Karpas-422 (cell line): ENCODE data around the gene AGBL5. TPM values are rescaled to one million over a fixed set of nuclear protein-coding genes. Genes with fewer than 3 reads are reported as not detected.

Experiments
- DNase-seq: peaks from one replicate; pipeline ENCODE4 v3.0.0-alpha.2; 2015
- H2AFZ ChIP-seq: fragments of 200-600 bp; sonication (generic); 2 replicates; pipeline ENCODE4 v1.6.1; 2014; ENCODE audit warnings: antibody characterized with exemption, low read length, mixed read lengths
- H3K27ac ChIP-seq: fragments of 200-600 bp; sonication (generic); 2 replicates; pipeline ENCODE4 v1.5.1; 2014; ENCODE audit warnings: mild to moderate bottlenecking, low read length, moderate library complexity
- H3K27me3 ChIP-seq: fragments of 200-600 bp; sonication (generic); 2 replicates; pipeline ENCODE4 v1.6.1; 2014; ENCODE audit warnings: low read length, mixed read lengths
- H3K36me3 ChIP-seq: fragments of 200-600 bp; sonication (generic); 2 replicates; pipeline ENCODE4 v1.6.1; 2014; ENCODE audit warnings: low read length, mixed read lengths; ENCODE audit not compliant: insufficient read depth
- H3K4me1 ChIP-seq: fragments of 200-600 bp; sonication (generic); 2 replicates; pipeline ENCODE4 v1.6.1; 2014; ENCODE audit warnings: mild to moderate bottlenecking, low read length, mixed read lengths
- H3K4me2 ChIP-seq: fragments of 200-600 bp; sonication (generic); 2 replicates; pipeline ENCODE4 v1.6.1; 2014; ENCODE audit warnings: low read length, low read depth, mild to moderate bottlenecking; ENCODE audit not compliant: poor library complexity, severe bottlenecking
- H3K4me3 ChIP-seq: fragments of 200-600 bp; sonication (generic); 2 replicates; pipeline ENCODE4 v1.5.1; 2014; ENCODE audit warnings: mild to moderate bottlenecking, antibody characterized with exemption, low read length, mixed read lengths
- H3K79me2 ChIP-seq: fragments of 200-600 bp; sonication (generic); 2 replicates; pipeline ENCODE4 v1.6.1; 2014; ENCODE audit warnings: mild to moderate bottlenecking, low read length, mixed read lengths
- H3K9ac ChIP-seq: fragments of 200-600 bp; sonication (generic); 2 replicates; pipeline ENCODE4 v1.6.0; 2014; ENCODE audit warnings: low read length
- H3K9me2 ChIP-seq: fragments of 200-600 bp; sonication (generic), shearing (Covaris generic); replicated peaks from 2 replicates; pipeline ENCODE4 v1.6.0; 2014; ENCODE audit warnings: mild to moderate bottlenecking, low read length, moderate library complexity; ENCODE audit not compliant: insufficient read depth
- H3K9me3 ChIP-seq: fragments of 300-700, 200-600 bp; sonication (generic); 2 replicates; pipeline ENCODE4 v1.6.1; 2014; ENCODE audit warnings: low read length, mixed read lengths
- H4K20me1 ChIP-seq: fragments of 200-600 bp; sonication (generic); 2 replicates; pipeline ENCODE4 v1.6.1; 2014; ENCODE audit warnings: mild to moderate bottlenecking, antibody characterized with exemption, low read length, low read depth; ENCODE audit not compliant: insufficient read depth
- total RNA-seq: library from RNA; depleted of rRNA; stranded (reverse); fragments of >200 nt; shearing (Covaris generic); gene quantifications from 2 replicates; pipeline ENCODE4 v1.2.3, GENCODE V29; 2014; ENCODE audit warnings: low replicate concordance

AGBL5 gene
- total RNA-seq, 1 experiment from 2014 or later = 35.7 TPM

DNA sequence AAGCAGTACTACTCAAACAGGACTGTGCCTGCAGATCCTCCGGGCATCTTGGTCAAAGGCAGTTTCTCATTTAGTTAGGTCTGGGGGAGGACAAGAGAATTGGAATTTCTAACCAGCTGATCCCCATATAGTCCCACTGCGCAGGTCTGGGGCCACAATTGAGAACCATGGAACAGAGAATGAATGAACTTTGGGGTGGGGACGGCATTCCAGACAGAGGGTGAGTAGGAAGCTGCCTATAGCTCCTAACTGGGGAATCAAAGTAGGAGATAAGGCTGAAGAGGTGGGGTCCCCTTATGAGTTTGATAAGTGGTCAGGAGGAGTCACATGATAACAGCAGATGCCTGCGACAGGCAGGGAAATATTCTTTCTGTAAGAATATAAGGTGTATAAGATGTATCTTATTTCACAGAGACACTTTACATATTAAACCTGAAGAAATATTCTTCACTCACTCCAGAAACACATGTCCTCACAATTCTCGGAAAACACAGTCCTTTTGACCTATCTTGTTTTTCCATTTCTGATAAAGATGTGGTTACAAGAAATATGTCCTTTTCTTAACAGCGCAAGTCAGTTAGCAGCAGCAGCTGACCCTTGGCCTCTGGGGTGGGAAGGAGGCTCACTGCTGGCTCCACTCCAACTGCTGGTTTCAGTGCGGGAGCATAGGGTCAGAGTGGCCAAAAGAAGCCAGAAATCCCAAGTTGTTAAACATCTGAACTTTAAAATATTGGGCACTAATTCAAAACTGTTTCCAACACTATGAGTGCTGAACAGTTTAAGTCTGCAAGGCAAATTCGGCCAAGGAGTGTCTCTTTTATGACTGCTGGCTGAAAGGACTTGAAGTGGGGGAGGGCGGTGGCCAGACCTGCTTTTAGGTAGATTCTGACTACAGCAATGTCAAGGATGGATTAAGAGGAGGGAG is 31.3 kb upstream of the AGBL5 start:
- no peak overlapping the region for H3K27ac ChIP-seq
- no peaks in the 10 kb centered on the region for H3K9me2 ChIP-seq
- H3K4me2 ChIP-seq = no peak overlapping the region
- peaks cover 15% of the 10 kb centered on the region for H3K4me1 ChIP-seq
- no peaks in the 10 kb centered on the region for H3K79me2 ChIP-seq
- no peaks in the 10 kb centered on the region for H4K20me1 ChIP-seq
- DNase-seq = no peak
- 0 out of 2 replicates have a peak, but pooled peaks cover 2% of the 10 kb centered on the region for H3K27me3 ChIP-seq
- H3K9ac ChIP-seq = no peak overlapping the region
- no peaks in the 10 kb centered on the region for H3K36me3 ChIP-seq
- no peak overlapping the region for H3K4me3 ChIP-seq
- H2AFZ ChIP-seq = no peak overlapping the region
- H3K9me3 ChIP-seq = no peaks in the 10 kb centered on the region

DNA sequence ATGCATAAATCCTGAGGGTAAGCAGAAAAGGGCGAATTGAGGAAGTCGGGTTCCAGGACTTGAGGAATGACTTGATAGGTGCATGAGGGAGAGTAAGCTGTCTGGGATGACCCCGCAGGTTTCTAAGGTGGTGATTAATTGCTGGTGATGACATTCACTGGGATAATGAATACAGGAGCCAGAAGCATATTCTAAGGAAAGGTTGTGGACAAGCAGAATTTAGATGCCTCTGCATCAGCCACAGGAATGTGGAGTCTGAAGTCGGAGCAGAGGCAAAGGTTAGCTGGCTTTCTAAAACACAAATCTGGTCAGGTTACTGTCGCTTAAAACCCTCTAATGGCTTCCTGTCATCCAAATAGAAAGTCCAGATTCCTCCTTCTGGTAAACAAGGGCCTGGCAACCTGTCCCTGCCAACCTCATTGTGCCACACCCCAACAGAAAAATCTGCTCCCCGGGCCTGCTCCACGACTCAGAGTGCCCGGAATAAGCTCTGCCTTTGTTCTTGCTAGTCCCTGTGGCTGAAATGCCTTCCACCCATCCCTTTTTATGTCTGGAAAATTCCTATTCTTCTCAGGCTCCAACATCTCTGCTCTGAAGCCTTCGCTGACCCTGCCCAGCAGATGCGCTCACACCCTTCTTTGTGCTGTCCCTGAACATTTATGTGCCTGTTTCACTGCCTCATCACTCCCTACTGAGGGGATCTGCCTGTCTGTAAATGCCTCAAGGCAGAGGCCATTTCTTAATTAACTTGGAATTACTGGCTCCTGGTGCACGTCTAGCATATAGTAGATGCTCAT is 30.0 kb upstream of the AGBL5 start:
- peaks cover 15% of the 10 kb centered on the region for H3K4me1 ChIP-seq
- H3K27me3 ChIP-seq = 0 out of 2 replicates have a peak, but pooled peaks cover 2% of the 10 kb centered on the region
- H3K36me3 ChIP-seq = no peaks in the 10 kb centered on the region
- no peaks in the 10 kb centered on the region for H3K79me2 ChIP-seq
- no peak overlapping the region for H3K27ac ChIP-seq
- H3K9me2 ChIP-seq = no peaks in the 10 kb centered on the region
- H3K4me2 ChIP-seq = no peak overlapping the region
- no peak overlapping the region for H3K4me3 ChIP-seq
- H4K20me1 ChIP-seq = no peaks in the 10 kb centered on the region
- H3K9ac ChIP-seq = no peak overlapping the region
- no peaks in the 10 kb centered on the region for H3K9me3 ChIP-seq
- H2AFZ ChIP-seq = no peak overlapping the region
- DNase-seq = no peak

DNA sequence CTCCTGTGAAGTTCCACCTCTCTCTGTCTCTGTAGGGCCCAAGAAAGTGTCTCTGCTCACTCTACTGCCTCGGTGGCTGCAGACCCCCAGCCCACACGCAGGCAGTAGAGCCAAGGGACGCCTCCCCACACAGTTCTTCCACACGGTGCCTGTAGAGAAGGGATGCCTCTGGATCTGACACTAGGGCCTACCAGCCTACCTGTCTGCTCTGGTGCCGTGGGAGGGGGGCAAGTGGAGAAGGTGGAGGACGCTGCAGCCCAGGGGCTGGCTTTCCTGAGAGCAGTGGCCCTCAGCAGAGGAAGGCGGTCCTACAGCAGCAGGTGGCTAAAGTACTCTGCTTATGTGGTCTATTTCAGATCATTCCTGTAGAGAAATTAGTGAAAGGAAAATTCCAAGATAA is 27.7 kb upstream of the AGBL5 start:
- Histone ChIP-seq H3K27ac (no peak overlapping the region), H3K36me3 (no peaks in the 10 kb centered on the region), H3K9me2 (no peaks in the 10 kb centered on the region), H3K4me3 (no peak overlapping the region), H3K4me2 (no peak overlapping the region), H2AFZ (no peak overlapping the region), H3K79me2 (no peaks in the 10 kb centered on the region), H3K9me3 (no peaks in the 10 kb centered on the region), H3K4me1 (no peaks in the 10 kb centered on the region), H4K20me1 (no peaks in the 10 kb centered on the region), H3K9ac (no peak overlapping the region), H3K27me3 (0 out of 2 replicates have a peak, but pooled peaks cover 2% of the 10 kb centered on the region)
- DNase-seq = no peak

DNA sequence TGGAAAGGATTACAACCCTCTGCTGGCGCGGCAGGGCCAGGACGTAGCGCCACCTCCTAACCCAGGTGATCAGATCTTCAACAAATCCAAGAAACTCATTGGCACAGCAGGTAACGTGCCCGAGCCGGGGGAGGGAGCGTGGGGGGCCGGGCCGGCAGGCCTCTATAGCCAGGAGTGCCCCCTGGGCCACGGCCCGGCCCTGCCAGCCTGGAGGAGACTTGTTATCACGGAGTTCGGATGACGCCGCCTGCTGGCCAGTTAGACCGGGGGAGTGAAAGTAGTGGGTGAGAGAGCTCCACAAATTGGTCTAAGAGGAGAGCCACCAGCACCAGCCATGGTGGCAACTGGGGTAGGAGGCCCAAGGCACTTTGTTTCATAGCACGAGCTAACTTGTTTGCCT is 27.3 kb upstream of the AGBL5 start:
- Histone ChIP-seq H3K4me2 (no peak overlapping the region), H3K9me3 (no peaks in the 10 kb centered on the region), H4K20me1 (no peaks in the 10 kb centered on the region), H2AFZ (no peak overlapping the region), H3K36me3 (no peaks in the 10 kb centered on the region), H3K27ac (no peak overlapping the region), H3K27me3 (0 out of 2 replicates have a peak, but pooled peaks cover 2% of the 10 kb centered on the region), H3K79me2 (no peaks in the 10 kb centered on the region), H3K9ac (no peak overlapping the region), H3K9me2 (no peaks in the 10 kb centered on the region), H3K4me1 (no peaks in the 10 kb centered on the region), H3K4me3 (no peak overlapping the region)
- DNase-seq = no peak

DNA sequence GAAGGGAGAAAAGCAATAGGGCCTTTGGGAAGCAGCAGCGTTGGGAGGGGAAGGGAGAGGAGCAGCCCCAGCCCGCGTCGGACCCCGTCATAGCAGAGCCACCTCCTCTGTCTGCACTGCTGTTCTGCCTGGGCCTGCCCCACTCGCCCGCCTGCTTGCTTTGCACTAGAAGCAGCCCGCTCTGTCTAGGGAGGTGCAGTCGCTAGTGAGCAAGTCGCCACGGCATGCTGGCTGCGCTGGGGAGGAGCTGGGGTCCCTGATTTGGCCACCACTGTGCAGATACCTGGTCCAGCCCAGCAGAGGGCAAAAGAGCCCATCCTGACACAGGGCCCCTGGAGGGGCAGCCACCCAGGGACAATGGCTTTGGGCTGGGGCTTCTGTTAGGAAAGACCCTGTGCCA is 26.7 kb upstream of the AGBL5 start:
- no peaks in the 10 kb centered on the region for H3K27me3 ChIP-seq
- no peak overlapping the region for H3K4me2 ChIP-seq
- H3K36me3 ChIP-seq = no peaks in the 10 kb centered on the region
- no peak overlapping the region for H3K27ac ChIP-seq
- no peaks in the 10 kb centered on the region for H3K79me2 ChIP-seq
- H3K4me3 ChIP-seq = no peak overlapping the region
- H3K4me1 ChIP-seq = no peaks in the 10 kb centered on the region
- no peaks in the 10 kb centered on the region for H3K9me2 ChIP-seq
- DNase-seq = no peak
- H3K9ac ChIP-seq = no peak overlapping the region
- no peaks in the 10 kb centered on the region for H4K20me1 ChIP-seq
- H2AFZ ChIP-seq = no peak overlapping the region
- no peaks in the 10 kb centered on the region for H3K9me3 ChIP-seq

DNA sequence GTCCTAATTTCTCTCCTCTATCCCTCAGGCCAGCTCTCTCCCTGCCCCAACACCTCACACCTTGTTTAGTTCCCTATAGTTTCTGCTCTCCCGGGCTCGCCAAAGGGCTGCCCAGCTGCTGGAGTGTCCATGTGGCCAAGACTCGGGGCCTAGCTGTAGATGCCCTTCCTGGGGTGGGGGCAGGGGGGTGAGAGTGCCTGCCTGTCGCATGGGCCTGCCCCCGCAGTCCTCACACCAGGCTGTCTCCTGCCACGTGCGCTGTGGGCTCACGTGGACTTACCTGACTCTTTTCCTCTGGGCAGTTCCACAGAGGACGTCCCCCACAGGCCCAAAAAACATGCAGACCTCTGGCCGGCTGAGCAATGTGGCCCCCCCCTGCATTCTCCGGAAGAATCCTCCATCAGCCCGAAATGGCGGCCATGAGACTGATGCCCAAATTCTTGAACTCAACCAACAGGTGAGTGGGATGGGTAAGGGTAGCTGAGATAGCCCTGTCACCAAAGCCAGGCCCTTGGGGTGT is 26.1 kb upstream of the AGBL5 start:
- H3K9me3 ChIP-seq = no peaks in the 10 kb centered on the region

DNA sequence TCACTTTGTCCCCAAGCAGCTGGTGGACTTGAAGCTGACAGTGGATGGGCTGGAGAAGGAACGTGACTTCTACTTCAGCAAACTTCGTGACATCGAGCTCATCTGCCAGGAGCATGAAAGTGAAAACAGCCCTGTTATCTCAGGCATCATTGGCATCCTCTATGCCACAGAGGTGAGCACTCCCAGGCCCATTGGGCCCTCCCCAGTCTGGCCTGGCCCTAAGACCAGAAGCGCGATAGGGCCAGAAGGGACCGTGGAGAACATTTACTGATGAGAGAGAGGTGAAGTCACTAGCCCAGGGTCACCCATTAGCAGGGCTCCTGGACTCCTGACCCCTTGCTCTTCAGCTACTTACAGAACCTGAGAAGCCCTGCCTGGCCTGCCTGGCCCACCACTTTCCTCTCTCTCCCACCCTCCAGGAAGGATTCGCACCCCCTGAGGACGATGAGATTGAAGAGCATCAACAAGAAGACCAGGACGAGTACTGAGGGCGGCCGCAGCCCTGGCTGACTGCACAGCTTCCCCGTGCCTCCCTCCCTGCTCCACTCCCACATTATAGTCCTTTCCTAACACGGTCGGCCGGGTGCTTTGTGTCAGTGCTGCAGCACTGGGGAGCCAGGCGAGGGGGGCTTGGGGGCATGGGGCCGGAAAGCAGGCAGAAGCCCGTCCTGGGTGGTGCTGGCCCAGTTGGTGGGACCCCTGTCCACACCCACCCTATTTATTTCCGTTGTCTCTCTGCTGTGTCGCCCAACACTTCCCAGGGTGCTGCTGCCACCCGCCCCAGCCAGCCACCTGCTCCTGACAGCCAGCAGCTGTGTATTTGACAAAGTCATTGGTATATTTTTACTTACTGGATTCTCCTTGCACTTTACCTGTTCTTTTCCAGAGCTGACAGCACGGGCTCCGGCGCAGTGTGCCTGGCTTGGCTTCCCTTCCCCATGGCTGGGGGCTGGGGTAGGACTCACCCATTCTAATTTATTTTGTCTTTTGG is 25.3 kb upstream of the AGBL5 start:
- Histone ChIP-seq H3K9ac (no peak overlapping the region), H3K9me2 (no peaks in the 10 kb centered on the region), H3K9me3 (no peaks in the 10 kb centered on the region), H3K4me3 (no peak overlapping the region), H4K20me1 (no peaks in the 10 kb centered on the region), H3K27ac (no peak overlapping the region), H3K79me2 (no peaks in the 10 kb centered on the region), H2AFZ (no peak overlapping the region), H3K36me3 (no peaks in the 10 kb centered on the region), H3K4me2 (no peak overlapping the region), H3K4me1 (no peaks in the 10 kb centered on the region), H3K27me3 (no peaks in the 10 kb centered on the region)
- DNase-seq = no peak

More for the DNA sequence above, 26.1 kb upstream of the AGBL5 start:
- Histone ChIP-seq H3K79me2 (no peaks in the 10 kb centered on the region), H3K9me2 (no peaks in the 10 kb centered on the region), H3K27ac (no peak overlapping the region), H3K4me1 (no peaks in the 10 kb centered on the region), H3K36me3 (no peaks in the 10 kb centered on the region), H3K4me2 (no peak overlapping the region), H4K20me1 (no peaks in the 10 kb centered on the region), H3K4me3 (no peak overlapping the region), H3K9ac (no peak overlapping the region), H2AFZ (no peak overlapping the region), H3K27me3 (no peaks in the 10 kb centered on the region)
- DNase-seq = no peak
